Ramos (cell line): ENCODE results near the gene ANG.

Source experiments
- in situ Hi-C: fragments of 300-500 bp; cut with MboI; formaldehyde crosslinking; loops from one replicate; pipeline ENCODE4 v1.14.3; 2022; ENCODE audit warnings: low sequenced_read_pairs; ENCODE audit not compliant: unreplicated experiment

ANG gene

DNA sequence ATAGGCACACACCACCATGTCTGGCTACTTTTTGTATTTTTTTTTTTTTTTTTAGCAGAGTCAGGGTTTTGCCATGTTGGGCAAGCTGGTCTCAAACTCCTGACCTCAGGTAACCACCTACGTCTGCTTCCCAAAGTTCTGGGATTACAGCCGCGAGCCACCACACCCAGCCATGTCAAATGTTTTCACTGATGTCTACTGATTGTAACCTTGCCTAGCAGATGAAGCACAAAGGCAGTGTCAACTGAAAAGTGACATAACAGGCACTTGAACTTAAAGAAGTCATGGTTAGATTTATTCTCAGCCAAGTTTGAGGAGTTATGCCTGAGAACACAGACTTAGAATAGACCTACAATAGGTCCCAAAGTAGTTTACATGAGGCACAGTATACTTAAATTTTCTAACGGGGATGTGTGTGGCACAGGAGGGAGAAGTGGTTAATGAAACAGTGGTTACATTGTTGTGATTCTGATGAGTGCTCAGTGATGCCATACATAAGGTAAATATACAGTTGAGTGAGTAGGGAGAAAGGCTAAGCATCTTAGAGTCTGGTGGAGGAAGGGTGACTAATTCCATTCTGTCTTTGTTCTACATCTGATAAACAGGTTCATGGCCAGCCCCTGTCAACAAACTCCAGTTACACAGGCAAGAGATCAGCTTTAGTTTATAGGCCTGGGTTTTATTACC, 16.8 kb upstream of the ANG start:
- in situ Hi-C loops, result no loop called here

DNA sequence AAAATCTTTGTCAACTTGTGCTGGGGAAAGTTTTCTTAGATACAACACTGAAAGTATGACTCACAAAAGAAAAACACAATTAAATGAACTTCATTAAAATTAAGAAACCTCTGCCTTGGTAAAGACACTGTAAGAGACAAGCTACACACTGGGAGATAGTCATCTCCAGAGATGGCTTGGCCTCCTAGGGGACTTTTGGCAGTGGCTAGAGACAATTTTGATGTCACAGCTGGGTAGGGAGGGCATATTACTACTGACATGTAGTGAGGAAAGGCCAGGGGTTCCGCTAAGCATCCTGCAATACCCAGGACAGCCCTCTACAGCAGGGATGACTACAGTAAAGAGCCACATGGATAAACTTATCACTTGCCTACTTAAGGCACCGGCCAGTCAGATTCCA, 12.9 kb upstream of the ANG start:
- in situ Hi-C loops, result no loop called here

GRCh38 chr14:20676072-20676471, 12.5 kb upstream of the ANG start:
- in situ Hi-C loops, result no loop called here

- in situ Hi-C loops, result loop anchor here (5.0 to 10.0 kb wide), 2 partner anchors 68 to 345 kb away; partner anchors contain the start of gene CCNB1IP1
Measured at GRCh38 chr14:20679907-20680306, 8.7 kb upstream of the ANG start.

DNA sequence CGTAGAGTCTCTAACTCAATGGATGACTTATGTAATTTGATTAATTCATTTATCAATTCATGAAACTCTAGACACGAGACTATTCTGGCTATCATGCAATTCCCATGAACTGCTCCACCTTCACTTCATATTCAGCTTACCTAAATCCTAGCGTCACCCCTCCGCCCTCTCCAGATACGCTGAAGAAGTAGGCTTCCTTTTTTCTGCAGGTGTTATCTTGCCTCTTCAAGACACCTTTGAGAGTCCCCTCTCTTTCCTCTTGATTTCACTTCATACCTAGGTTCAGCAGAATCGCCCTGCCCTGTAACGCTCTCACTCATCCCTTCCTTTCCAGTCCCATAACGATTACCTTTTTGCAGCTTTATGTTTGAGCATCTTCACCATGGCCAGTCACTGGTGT, 8.2 kb upstream of the ANG start:
- in situ Hi-C loops, result loop anchor here (5.0 to 10.0 kb wide), 2 partner anchors 68 to 346 kb away; partner anchors contain the start of gene CCNB1IP1

DNA sequence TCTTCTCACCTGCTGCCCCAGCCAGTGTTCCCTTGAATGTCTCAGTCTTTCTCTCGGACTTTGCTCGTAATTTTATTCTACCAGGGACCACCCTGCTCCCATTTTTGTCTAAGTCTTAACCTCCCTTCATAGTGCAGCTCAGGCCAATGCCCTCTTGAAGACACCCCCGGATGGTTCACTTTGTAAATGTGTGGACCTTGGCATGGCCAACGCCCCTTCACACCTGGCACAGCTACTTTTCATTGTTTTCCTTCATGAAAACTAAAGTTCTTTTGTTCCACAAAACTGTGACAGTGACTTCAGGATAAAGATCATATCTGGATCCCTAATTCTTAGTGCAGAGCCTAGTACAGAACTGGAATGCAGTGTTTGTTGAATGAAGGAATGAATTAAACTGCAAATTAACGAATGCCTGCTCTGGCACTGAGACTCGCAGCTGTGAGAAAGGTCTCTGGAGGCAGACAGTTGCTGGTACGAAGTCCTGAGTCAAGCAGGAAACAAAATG, 7.7 kb upstream of the ANG start:
- in situ Hi-C loops, result loop anchor here (5.0 to 10.0 kb wide), 2 partner anchors 69 to 346 kb away; partner anchors contain the start of gene CCNB1IP1

- in situ Hi-C loops, result loop anchor here (5.0 to 10.0 kb wide), 2 partner anchors 69 to 347 kb away; partner anchors contain the start of gene CCNB1IP1
Measured at GRCh38 chr14:20681348-20682126, 7.0 kb upstream of the ANG start.

DNA sequence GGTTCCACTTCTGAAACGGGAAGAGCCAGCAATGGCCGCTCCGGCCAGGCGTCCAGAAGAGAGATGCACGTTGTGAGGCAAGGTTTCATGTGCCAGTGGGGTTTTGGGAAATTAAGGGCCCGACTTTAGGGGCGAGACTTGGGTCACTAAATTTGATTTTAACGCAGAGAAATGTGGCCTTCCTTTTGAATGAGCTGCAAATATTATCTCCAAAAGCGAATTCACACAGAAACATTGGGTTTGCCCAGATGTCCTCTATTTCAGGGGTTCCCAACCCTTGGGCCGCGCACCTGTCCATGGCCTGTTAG, 6.5 kb upstream of the ANG start:
- in situ Hi-C loops, result loop anchor here (5.0 to 10.0 kb wide), 2 partner anchors 70 to 347 kb away; partner anchors contain the start of gene CCNB1IP1

- in situ Hi-C loops, result loop anchor here (5.0 to 10.0 kb wide), 2 partner anchors 70 to 348 kb away; partner anchors contain the start of gene CCNB1IP1
Measured at GRCh38 chr14:20682435-20683124, 6.0 kb upstream of the ANG start.

GRCh38 chr14:20683125-20683890, 5.3 kb upstream of the ANG start:
- in situ Hi-C loops, result loop anchor here (5.0 to 10.0 kb wide), 2 partner anchors 71 to 349 kb away; partner anchors contain the start of gene CCNB1IP1

GRCh38 chr14:20683891-20684661, 4.5 kb upstream of the ANG start, which contains the start of gene RNASE4:
Gene RNASE4 (plus strand): TSS chr14:20684560. CDS start chr14:20699372, 14,812 bp downstream.
- in situ Hi-C loops, result loop anchor here (5.0 to 10.0 kb wide), 2 partner anchors 72 to 349 kb away; partner anchors contain the start of gene CCNB1IP1

DNA sequence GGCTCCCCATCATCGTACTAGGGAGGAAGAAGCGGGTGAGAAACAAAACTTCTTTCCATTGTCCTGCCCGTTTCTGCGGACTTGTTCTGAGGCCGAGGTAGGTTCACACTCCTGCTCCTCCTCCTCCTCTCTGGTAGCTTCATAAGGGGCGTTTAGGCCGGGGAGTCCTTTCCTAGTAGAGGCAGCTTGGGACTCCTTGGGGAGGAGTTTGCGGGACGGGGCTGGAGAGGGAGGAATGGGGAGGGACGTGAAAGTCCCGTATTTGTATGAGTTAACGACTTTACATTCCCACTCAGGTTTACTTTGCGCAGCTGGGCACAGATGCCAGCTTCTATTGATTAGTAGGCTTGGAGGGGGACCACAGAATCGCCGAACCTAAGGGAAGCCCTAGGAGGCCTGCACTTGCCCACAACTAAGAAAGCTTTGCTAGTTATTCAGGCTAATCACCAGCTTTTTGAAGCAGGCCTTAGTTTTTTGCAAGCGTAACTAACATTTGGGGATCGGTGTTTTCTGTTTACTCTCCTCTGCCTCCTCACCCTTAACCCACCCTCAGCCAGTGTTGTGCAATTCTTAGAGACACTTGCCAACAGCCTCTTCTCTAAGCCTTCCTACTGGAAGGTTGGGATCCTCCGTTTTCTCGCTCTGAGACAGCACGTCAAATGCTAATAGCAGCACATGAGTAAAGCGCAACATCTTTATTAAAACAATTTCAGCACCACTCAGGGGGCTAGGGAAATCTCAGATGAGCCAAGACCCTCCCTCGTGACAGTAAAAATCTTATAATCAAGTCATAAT, 3.7 kb upstream of the ANG start:
- in situ Hi-C loops, result loop anchor here (5.0 to 10.0 kb wide), 2 partner anchors 73 to 350 kb away; partner anchors contain the start of gene CCNB1IP1

- in situ Hi-C loops, result loop anchor here (10.0 kb wide), 1 partner anchor 352 kb away; the partner anchor contains the start of gene CCNB1IP1
Measured at GRCh38 chr14:20686386-20687143, 2.0 kb upstream of the ANG start.

- in situ Hi-C loops, result loop anchor here (10.0 kb wide), 1 partner anchor 353 kb away; the partner anchor contains the start of gene CCNB1IP1
Measured at GRCh38 chr14:20687362-20688166, 1.0 kb upstream of the ANG start.

GRCh38 chr14:20690848-20691640, 2.5 kb downstream of the ANG start:
- in situ Hi-C loops, result no loop called here
